GM12878 (cell line): ENCODE measurements around the gene FKTN. TPM values are rescaled to one million over a fixed set of nuclear protein-coding genes. Genes with fewer than 3 reads are reported as not detected.
A peak's percentile ranks its signal among the peaks of the same experiment; 100 is the strongest.

ENCODE experiments used
- ATAC-seq: fragments of 200-7000 bp; cut with Tn5 transposase; 3 replicates; pipeline ENCODE4 v1.9.1; 2020; ENCODE audit warnings: mild to moderate bottlenecking, moderate library complexity
- BruUV-seq: library from RNA; stranded (reverse); fragments of 400-500 nt; replicated peaks from 2 replicates; lab custom pipeline; 2021; lab: Mats Ljungman, UMichigan
- CTCF ChIA-PET: fragments of 300-600 bp; sonication (Branson Sonifier 250); formaldehyde crosslinking; extraction: SDS; loops from one replicate; lab custom pipeline; 2021; ENCODE audit warnings: inconsistent platforms; lab: Yijun Ruan, JAX
- POLR2A ChIA-PET: fragments of 350-600 bp; formaldehyde crosslinking; extraction: SDS; loops from one replicate; lab custom pipeline; 2021; ENCODE audit warnings: inconsistent platforms; lab: Charles Lee
- RAD21 ChIA-PET: fragments of 300-600 bp; sonication (Branson Sonifier 250); formaldehyde crosslinking; loops from one replicate; lab custom pipeline; 2023; ENCODE audit warnings: antibody characterized with exemption; ENCODE audit not compliant: unreplicated experiment; lab: Charles Lee
- SMC1A ChIA-PET: fragments of 300-600 bp; sonication (Branson Sonifier 250); formaldehyde crosslinking; loops from one replicate; lab custom pipeline; 2023; ENCODE audit not compliant: unreplicated experiment, uncharacterized antibody; lab: Charles Lee
- DNase-seq: peaks from one replicate; pipeline ENCODE4 v3.0.0-alpha.2; 2011; ENCODE audit warnings: low read depth, low spot score
- FAIRE-seq: peaks from 3 replicates; lab custom pipeline; 2011; peaks lifted over from hg19 to GRCh38; lab: Jason Lieb, UNC
- H2AFZ ChIP-seq: 2 replicates; pipeline ENCODE4 v1.6.0; 2011; ENCODE audit warnings: low read depth, low read length, control low read depth; ENCODE audit not compliant: control insufficient read depth
- H3K27ac ChIP-seq: 2 replicates; pipeline ENCODE4 v1.5.1; 2011; ENCODE audit warnings: control low read depth; ENCODE audit not compliant: control insufficient read depth, insufficient read depth
- H3K27me3 ChIP-seq, 2 experiments: replicated peaks in 1 of 2; 2 replicates each; pipeline versions ENCODE4 v1.6.0 to v1.6.1; 2011; ENCODE audit warnings: low read length in 1 of 2; ENCODE audit not compliant: control insufficient read depth in 2 of 2, insufficient read depth in 2 of 2
- H3K36me3 ChIP-seq, 2 experiments: 2 replicates each; pipeline ENCODE4 v1.5.1; 2011; ENCODE audit warnings: low read length in 1 of 2; ENCODE audit not compliant: control insufficient read depth in 2 of 2, insufficient read depth in 2 of 2
- H3K4me1 ChIP-seq: 2 replicates; pipeline ENCODE4 v1.6.1; 2011; ENCODE audit warnings: mild to moderate bottlenecking, low read length, moderate library complexity, mixed read lengths; ENCODE audit not compliant: control insufficient read depth, insufficient read depth
- H3K4me2 ChIP-seq: 2 replicates; pipeline ENCODE4 v1.6.0; 2011; ENCODE audit warnings: control low read depth; ENCODE audit not compliant: control insufficient read depth, insufficient read depth
- H3K4me3 ChIP-seq: fragments of 200-600 bp; sonication (generic); 2 replicates; pipeline ENCODE4 v1.5.1; 2016
- H3K79me2 ChIP-seq: 2 replicates; pipeline ENCODE4 v1.6.0; 2011; ENCODE audit warnings: low read length; ENCODE audit not compliant: control insufficient read depth, insufficient read depth
- H3K9ac ChIP-seq: 2 replicates; pipeline ENCODE4 v1.8.0; 2011; ENCODE audit warnings: low read length, control low read depth, mixed read lengths; ENCODE audit not compliant: control insufficient read depth, insufficient read depth
- H3K9me3 ChIP-seq: replicated peaks from 3 replicates; pipeline ENCODE4 v1.5.1; 2011; ENCODE audit warnings: mild to moderate bottlenecking, low read length; ENCODE audit not compliant: control insufficient read depth, insufficient read depth
- H4K20me1 ChIP-seq: 2 replicates; pipeline ENCODE4 v1.6.0; 2011; ENCODE audit not compliant: control insufficient read depth, insufficient read depth
- NBN ChIP-seq: fragments of 450-650 bp; IDR thresholded peaks from 2 replicates; pipeline ENCODE4 v1.6.1; 2016
- NFIC ChIP-seq: IDR thresholded peaks from 2 replicates; pipeline ENCODE4 v1.6.1; 2012; ENCODE audit warnings: low read depth, mild to moderate bottlenecking, inconsistent platforms, low read length, moderate library complexity
- NFXL1 ChIP-seq: fragments of 450-650 bp; IDR thresholded peaks from 2 replicates; pipeline ENCODE4 v1.6.1; 2017; ENCODE audit warnings: antibody characterized with exemption, mild to moderate bottlenecking, borderline replicate concordance
- NR2C1 ChIP-seq: fragments of 450-650 bp; IDR thresholded peaks from 2 replicates; pipeline ENCODE4 v1.6.1; 2017; ENCODE audit warnings: antibody characterized with exemption, mild to moderate bottlenecking, moderate library complexity
- SUPT20H ChIP-seq: IDR thresholded peaks from 2 replicates; pipeline ENCODE4 v1.6.1; 2011; ENCODE audit warnings: low read depth, mild to moderate bottlenecking, low read length, moderate library complexity, borderline replicate concordance; ENCODE audit not compliant: control insufficient read depth
- WGBS: methylation state at CpG from one replicate; pipeline ENCODE4 v1.1.6; 2016; ENCODE audit warnings: low lambda C conversion rate; ENCODE audit not compliant: insufficient replicate concordance, insufficient coverage; ENCODE audit errors: missing lambda C conversion rate; 5-methylcytosine and 5-hydroxymethylcytosine counted together
- in situ Hi-C: fragments of 300-500 bp; cut with MboI; formaldehyde crosslinking; loops from 9 replicates; pipeline ENCODE4 v1.14.3; 2018; ENCODE audit warnings: mixed read lengths
- intact Hi-C: fragments of 100-400 bp; cut with micrococcal nuclease; formaldehyde crosslinking; loops from one replicate; pipeline ENCODE4 v1.14.2; 2022; ENCODE audit not compliant: unreplicated experiment
- polyA plus RNA-seq, 11 experiments: library from polyadenylated mRNA; depleted of rRNA in 4 of 11; unstranded in 6 of 11; stranded (reverse) in 5 of 11; fragments of >200 nt; fragmentation: Nextera tagmentation in 4 of 11; fragmentation: Illumina TruSeq in 1 of 11; extraction: Ambion mirVana in 4 of 11; extraction: Trizol in 1 of 11; gene quantifications; 1 replicate in 1 of 11; 2 replicates in 10 of 11; pipeline versions ENCODE4 v1.2.1 to v1.2.3, GENCODE V29; 2011 to 2016; ENCODE audit warnings: inconsistent platforms in 2 of 11, missing spikeins in 2 of 11, low read depth in 1 of 11
- total RNA-seq, 4 experiments: library from RNA; depleted of rRNA in 3 of 4; stranded (reverse); fragments of >200 nt in 3 of 4; fragmentation: Illumina TruSeq in 1 of 4; extraction: Trizol in 1 of 4; gene quantifications; 2 replicates each; pipeline versions ENCODE4 v1.2.1 to v1.2.3, GENCODE V29; 2013 to 2021
- TF ChIP-seq, protein P1 (sequence below): IDR thresholded peaks from 2 replicates; pipeline ENCODE4 v1.6.1; 2012; ENCODE audit warnings: low read depth, low read length, improper control_type of control experiment
- TF ChIP-seq, protein P2 (sequence below): IDR thresholded peaks from 2 replicates; pipeline ENCODE4 v1.6.1; 2011; ENCODE audit warnings: mild to moderate bottlenecking, low read depth, low read length, moderate library complexity; ENCODE audit not compliant: insufficient replicate concordance
- TF ChIP-seq, protein P3 (sequence below): IDR thresholded peaks from 2 replicates; pipeline ENCODE4 v1.6.1; 2012; ENCODE audit warnings: low read depth, low read length, improper control_type of control experiment

FKTN gene
- total and polyA plus RNA-seq, 10 of the 15 experiments (the other 5 are each of a cell fraction or from before 2014, with no cell fraction given): 3.6 to 15.9 (median 10.6) TPM

DNA sequence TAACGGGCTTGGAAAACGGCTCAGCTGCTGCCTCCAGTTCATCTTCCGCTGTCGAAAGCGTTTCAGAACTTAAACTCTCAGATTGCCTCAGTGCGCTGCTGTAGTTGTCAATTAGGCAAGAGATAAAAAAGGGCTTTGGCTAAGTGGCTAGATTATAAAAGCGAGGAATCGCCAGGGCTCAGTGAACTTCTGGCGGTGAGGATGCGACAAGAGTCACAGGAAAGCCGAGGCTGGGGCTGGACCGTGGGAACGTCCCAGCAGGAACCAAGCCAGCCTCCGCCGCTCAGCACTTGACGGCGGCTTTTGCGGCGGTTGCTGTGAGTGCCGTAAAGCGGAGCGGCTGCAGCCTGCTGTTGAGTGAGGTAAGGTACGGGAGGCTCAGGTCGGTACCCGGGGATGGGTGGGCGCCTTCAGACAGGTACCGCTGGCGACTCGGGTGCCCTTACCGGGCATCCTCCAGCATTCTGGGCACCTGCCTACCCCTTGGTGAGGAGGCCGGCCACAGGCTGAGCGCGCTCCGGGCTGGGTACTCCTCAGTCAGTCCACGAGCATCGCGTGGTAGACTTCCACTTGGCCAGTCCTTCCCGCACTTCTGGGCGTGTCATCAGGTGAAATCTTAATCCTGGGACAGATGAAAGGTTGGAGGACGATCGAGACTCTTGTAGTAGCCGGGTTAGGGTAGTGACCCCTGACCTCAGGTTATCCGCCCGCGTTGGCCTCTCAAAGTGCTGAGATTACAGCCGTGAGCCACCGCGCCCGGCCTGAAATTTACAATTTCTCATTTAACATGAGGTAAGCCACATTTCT is at the start of gene FKTN (continued):
- TF ChIP-seq NR2C1 (peak; percentile 70), NFXL1 (no peak), NBN (no peak)
- TF ChIP-seq, protein P1, sequence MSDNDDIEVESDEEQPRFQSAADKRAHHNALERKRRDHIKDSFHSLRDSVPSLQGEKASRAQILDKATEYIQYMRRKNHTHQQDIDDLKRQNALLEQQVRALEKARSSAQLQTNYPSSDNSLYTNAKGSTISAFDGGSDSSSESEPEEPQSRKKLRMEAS: no peak
- TF ChIP-seq, protein P2, sequence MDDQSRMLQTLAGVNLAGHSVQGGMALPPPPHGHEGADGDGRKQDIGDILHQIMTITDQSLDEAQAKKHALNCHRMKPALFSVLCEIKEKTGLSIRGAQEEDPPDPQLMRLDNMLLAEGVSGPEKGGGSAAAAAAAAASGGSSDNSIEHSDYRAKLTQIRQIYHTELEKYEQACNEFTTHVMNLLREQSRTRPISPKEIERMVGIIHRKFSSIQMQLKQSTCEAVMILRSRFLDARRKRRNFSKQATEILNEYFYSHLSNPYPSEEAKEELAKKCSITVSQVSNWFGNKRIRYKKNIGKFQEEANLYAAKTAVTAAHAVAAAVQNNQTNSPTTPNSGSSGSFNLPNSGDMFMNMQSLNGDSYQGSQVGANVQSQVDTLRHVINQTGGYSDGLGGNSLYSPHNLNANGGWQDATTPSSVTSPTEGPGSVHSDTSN: no peak
- TF ChIP-seq, protein P3, sequence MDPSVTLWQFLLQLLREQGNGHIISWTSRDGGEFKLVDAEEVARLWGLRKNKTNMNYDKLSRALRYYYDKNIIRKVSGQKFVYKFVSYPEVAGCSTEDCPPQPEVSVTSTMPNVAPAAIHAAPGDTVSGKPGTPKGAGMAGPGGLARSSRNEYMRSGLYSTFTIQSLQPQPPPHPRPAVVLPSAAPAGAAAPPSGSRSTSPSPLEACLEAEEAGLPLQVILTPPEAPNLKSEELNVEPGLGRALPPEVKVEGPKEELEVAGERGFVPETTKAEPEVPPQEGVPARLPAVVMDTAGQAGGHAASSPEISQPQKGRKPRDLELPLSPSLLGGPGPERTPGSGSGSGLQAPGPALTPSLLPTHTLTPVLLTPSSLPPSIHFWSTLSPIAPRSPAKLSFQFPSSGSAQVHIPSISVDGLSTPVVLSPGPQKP: no peak
- TF ChIP-seq, all 136 proteins: peak for 34

DNA sequence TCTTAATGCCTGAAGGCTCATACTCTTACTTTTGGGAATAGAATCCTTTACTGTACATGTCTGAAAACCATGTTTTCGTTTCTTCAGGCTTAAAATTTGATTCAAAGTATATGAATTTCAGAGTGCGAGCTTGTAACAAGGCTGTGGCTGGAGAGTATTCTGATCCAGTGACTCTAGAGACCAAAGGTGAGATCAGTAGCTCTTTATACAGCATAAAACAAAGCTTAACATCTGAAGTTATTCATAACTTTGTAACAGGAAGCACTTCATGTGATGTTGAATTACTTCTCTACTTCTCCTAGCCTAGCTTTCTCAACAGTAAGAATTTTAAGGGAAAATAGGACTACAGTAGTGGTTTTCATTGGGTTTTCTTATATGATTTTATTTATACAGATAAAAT is 49.4 kb upstream of the FKTN start:
- RAD21 ChIA-PET: interaction anchor here (0.6 to 2.7 kb wide), 2 partner anchors 22 to 39 kb away, joined by 3 to 20 read pairs; no protein-coding TSS in a partner anchor
- no peak for ATAC-seq
- no peak for FAIRE-seq
- peaks cover 2% of the 10 kb centered on the region for H3K4me1 ChIP-seq
- TF ChIP-seq NFIC (no peak), SUPT20H (no peak)
- no peak overlapping the region for H3K27ac ChIP-seq
- in situ Hi-C loops (no loop called here), intact Hi-C loops (no loop called here)
- H3K9me3 ChIP-seq: no peaks in the 10 kb centered on the region; the same call in none of the 3 replicates
- H3K4me2 ChIP-seq: 0 out of 2 replicates have a peak overlapping the region, but pooled peaks have one; percentile 30
- H3K27me3 ChIP-seq: no peaks in the 10 kb centered on the region
- no peak overlapping the region for H2AFZ ChIP-seq
- H3K36me3 ChIP-seq: peaks cover 0 to 18% of the 10 kb centered on the region in 2 experiments; a peak in 1 of 4 replicates
- WGBS: 90% methylated on average over 2 of the region's 2 CpGs
- POLR2A ChIA-PET: interaction anchor here (0.6 kb wide), 3 partner anchors 24 to 1355 kb away, joined by 3 to 8 read pairs (median 4); no protein-coding TSS in a partner anchor
- CTCF ChIA-PET: interaction anchor here (3.6 kb wide), 1 partner anchor 22 kb away, joined by 15 read pairs; no protein-coding TSS in a partner anchor
- BruUV-seq: no TSS peak
- H3K9ac ChIP-seq: no peak overlapping the region
- peaks cover 34% of the 10 kb centered on the region for H3K79me2 ChIP-seq
- no peak overlapping the region for H3K4me3 ChIP-seq
- H4K20me1 ChIP-seq: no peaks in the 10 kb centered on the region
- DNase-seq: no peak
- SMC1A ChIA-PET: interaction anchor here (1.0 to 1.2 kb wide), 2 partner anchors 21 to 23 kb away, joined by 4 read pairs; no protein-coding TSS in a partner anchor
